Lung (tissue), 12 donors: ENCODE results near the gene SULF2. TPM values are rescaled to one million over a fixed set of nuclear protein-coding genes. Genes with fewer than 3 reads are reported as not detected.

ENCODE experiments used
- ATAC-seq: fragments of 200-7000 bp; cut with Tn5 transposase; one replicate; pipeline ENCODE4 v1.9.1; 2020; ENCODE audit warnings: moderate number of reproducible peaks; ENCODE audit not compliant: insufficient read depth, low FRiP score
- DNase-seq, 3 donors: peaks; one replicate each; pipeline ENCODE4 v3.0.0-alpha.2; 2013 to 2017
- H3K27ac ChIP-seq, 2 donors: one replicate each; pipeline ENCODE4 v1.5.1; 2013; ENCODE audit warnings: mild to moderate bottlenecking in 2 of 2, moderate library complexity in 2 of 2, control low read depth in 1 of 2, inconsistent platforms in 1 of 2, low read depth in 1 of 2, low read length in 1 of 2
- H3K27me3 ChIP-seq, 3 donors: one replicate each; pipeline ENCODE4 v1.5.1; 2013; ENCODE audit warnings: low read length in 2 of 3; ENCODE audit not compliant: control insufficient read depth in 3 of 3, insufficient read depth in 3 of 3
- H3K36me3 ChIP-seq, 4 donors: one replicate each; pipeline ENCODE4 v1.5.1; 2013; ENCODE audit warnings: low read length in 4 of 4, mild to moderate bottlenecking in 1 of 4, moderate library complexity in 1 of 4; ENCODE audit not compliant: control insufficient read depth in 4 of 4, insufficient read depth in 4 of 4
- H3K4me1 ChIP-seq, 5 donors: one replicate each; pipeline ENCODE4 v1.5.1; 2013; ENCODE audit warnings: low read length in 5 of 5, mild to moderate bottlenecking in 2 of 5, moderate library complexity in 1 of 5; ENCODE audit not compliant: control insufficient read depth in 5 of 5, insufficient read depth in 5 of 5
- H3K4me3 ChIP-seq: one replicate; pipeline ENCODE4 v1.5.1; 2013; ENCODE audit warnings: mild to moderate bottlenecking, control low read depth, moderate library complexity
- H3K9ac ChIP-seq, 2 donors: one replicate each; pipeline ENCODE4 v1.5.1; 2013; ENCODE audit warnings: low read length in 2 of 2, control low read depth in 1 of 2; ENCODE audit not compliant: insufficient read depth in 1 of 2
- H3K9me3 ChIP-seq, 4 donors: one replicate each; pipeline ENCODE4 v1.5.1; 2013; ENCODE audit warnings: low read length in 3 of 4, mild to moderate bottlenecking in 1 of 4, moderate library complexity in 1 of 4; ENCODE audit not compliant: control insufficient read depth in 4 of 4, insufficient read depth in 3 of 4
- WGBS, 2 donors: extraction: QIAGEN DNeasy Blood & Tissue Kit; methylation state at CpG; one replicate each; pipeline ENCODE4 v1.1.7; 2013; 5-methylcytosine and 5-hydroxymethylcytosine counted together
- polyA plus RNA-seq, 2 donors: library from polyadenylated mRNA; stranded (reverse); fragments of 200-250 nt; gene quantifications; one replicate each; pipeline ENCODE4 v1.2.1, GENCODE V29; 2013
- total RNA-seq, 2 donors: library from RNA; depleted of rRNA in 1 of 2; stranded (reverse); fragments of >200 nt in 1 of 2; gene quantifications; one replicate each; pipeline ENCODE4 v1.2.1, GENCODE V29; 2014 to 2021
- TF ChIP-seq, protein P1 (sequence below): IDR thresholded peaks from 2 replicates; pipeline ENCODE4 v1.5.1; 2012; ENCODE audit warnings: mild to moderate bottlenecking; ENCODE audit errors: control extremely low read depth, extremely low read depth
- donor health status: control.
- donor health status: control.
- donor health status: Bipolar disorder and iron deficiency.
- donor health status: healthy.
- donor health status: DM: yes; HTN: yes; CAD: no.

SULF2 gene
- total and polyA plus RNA-seq, 4 donors, result 17.7 to 42.4 (median 23.6) TPM

- H3K4me1 ChIP-seq, result peaks cover 0 to 4% (median 0%) of the 10 kb centered on the region in 5 donors
- H3K27me3 ChIP-seq, result no peaks in the 10 kb centered on the region
- no peaks in the 10 kb centered on the region for H3K9me3 ChIP-seq
- 35 to 47% methylated on average over 11 of the region's 11 CpGs for WGBS, 2 donors
- no peak for ATAC-seq
- H3K4me3 ChIP-seq, result no peak overlapping the region
- H3K9ac ChIP-seq, result no peak overlapping the region
- no peak for DNase-seq
- TF ChIP-seq, protein P1, sequence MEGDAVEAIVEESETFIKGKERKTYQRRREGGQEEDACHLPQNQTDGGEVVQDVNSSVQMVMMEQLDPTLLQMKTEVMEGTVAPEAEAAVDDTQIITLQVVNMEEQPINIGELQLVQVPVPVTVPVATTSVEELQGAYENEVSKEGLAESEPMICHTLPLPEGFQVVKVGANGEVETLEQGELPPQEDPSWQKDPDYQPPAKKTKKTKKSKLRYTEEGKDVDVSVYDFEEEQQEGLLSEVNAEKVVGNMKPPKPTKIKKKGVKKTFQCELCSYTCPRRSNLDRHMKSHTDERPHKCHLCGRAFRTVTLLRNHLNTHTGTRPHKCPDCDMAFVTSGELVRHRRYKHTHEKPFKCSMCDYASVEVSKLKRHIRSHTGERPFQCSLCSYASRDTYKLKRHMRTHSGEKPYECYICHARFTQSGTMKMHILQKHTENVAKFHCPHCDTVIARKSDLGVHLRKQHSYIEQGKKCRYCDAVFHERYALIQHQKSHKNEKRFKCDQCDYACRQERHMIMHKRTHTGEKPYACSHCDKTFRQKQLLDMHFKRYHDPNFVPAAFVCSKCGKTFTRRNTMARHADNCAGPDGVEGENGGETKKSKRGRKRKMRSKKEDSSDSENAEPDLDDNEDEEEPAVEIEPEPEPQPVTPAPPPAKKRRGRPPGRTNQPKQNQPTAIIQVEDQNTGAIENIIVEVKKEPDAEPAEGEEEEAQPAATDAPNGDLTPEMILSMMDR, result no peak
- no peak overlapping the region for H3K27ac ChIP-seq
- no peaks in the 10 kb centered on the region for H3K36me3 ChIP-seq
Observed at GRCh38 chr20:47740862-47741184, 44.5 kb downstream of the SULF2 start.

DNA sequence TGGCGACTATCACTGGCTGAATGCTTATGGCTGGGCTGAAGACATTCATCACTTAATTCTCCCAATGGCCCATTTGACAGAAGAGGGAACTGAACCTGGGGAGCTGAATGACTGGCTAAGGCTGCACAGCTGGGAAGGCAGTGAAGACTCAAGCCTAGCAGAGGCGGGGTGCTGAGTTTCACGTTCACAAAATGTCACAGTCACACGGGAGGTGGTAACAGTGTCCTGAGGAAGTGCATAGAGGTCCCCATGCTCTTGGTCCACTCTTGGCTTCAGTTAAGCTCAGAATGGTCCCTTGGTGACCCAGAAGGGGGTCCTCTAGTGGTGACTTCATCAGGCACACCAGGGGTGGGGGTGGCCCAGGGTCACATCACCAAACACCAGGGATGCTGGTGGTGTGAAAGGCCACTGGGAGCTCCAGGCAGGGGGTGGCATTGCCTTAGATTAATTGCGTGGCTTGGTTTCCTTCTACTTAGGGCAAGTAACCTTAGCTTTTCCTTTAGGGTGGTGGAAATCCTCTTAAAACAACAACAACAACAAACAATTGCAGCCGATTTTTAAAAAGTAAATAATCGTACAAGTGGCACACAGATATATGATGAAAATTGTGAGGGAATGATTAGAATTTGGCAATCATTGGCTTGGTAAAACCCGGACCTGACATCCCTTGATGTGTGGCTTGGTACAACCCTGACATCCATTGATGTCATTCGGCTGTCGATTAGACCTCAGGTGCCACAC, 45.0 kb downstream of the SULF2 start:
- ATAC-seq (no peak), DNase-seq (no peak)
- peaks cover 0 to 4% (median 0%) of the 10 kb centered on the region in 5 donors for H3K4me1 ChIP-seq
- no peak overlapping the region for H3K4me3 ChIP-seq
- no peaks in the 10 kb centered on the region for H3K36me3 ChIP-seq
- no peak overlapping the region for H3K27ac ChIP-seq
- WGBS, 2 donors, result 63 to 68% methylated on average over 10 of the region's 10 CpGs
- TF ChIP-seq, protein P1, result no peak
- H3K9me3 ChIP-seq, result no peaks in the 10 kb centered on the region
- H3K27me3 ChIP-seq, result no peaks in the 10 kb centered on the region
- no peak overlapping the region for H3K9ac ChIP-seq

GRCh38 chr20:47737923-47738322, 47.4 kb downstream of the SULF2 start:
- Histone ChIP-seq H3K4me3 (no peak overlapping the region), H3K36me3 (no peaks in the 10 kb centered on the region), H3K9ac (no peak overlapping the region), H3K4me1 (no peaks in the 10 kb centered on the region), H3K27ac (no peak overlapping the region), H3K27me3 (no peaks in the 10 kb centered on the region), H3K9me3 (no peaks in the 10 kb centered on the region)
- WGBS, 2 donors, result 92 to 97% methylated on average over 9 of the region's 9 CpGs
- TF ChIP-seq, protein P1, result no peak
- ATAC-seq (no peak), DNase-seq (no peak)
